ENCODE results near the gene FLVCR2. TPM values are rescaled to one million over a fixed set of nuclear protein-coding genes. Genes with fewer than 3 reads are reported as not detected.

The FLVCR2 gene
- total and polyA plus RNA-seq, 2 experiments from 2014 or later, result 1.8 to 1.9 TPM

DNA sequence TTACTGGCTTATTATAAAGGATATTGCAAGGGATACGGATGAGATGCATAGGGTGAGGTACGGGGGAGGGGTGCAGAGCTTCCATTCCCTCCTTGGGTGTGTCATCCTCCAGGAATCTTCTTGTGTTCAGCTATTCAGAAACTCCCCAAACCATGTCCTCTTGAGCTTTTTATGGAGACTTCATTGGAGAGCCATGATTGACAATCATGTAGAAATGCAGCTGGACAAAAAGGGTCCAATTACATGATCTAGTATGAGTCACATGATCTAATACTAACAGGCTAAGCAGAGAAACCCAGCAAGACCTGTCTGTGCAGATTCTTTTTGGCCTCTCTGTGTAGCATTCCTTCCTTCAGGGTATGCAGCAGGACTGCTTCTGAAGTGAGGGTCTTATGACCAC lies 23.9 kb upstream of the FLVCR2 start:
- no peaks in the 10 kb centered on the region for H3K27me3 ChIP-seq
- DNase-seq (ENCODE audit: low read depth in 1 of 2, low spot score in 1 of 2), result peak in 1 of 2 donors; percentile 21

DNA sequence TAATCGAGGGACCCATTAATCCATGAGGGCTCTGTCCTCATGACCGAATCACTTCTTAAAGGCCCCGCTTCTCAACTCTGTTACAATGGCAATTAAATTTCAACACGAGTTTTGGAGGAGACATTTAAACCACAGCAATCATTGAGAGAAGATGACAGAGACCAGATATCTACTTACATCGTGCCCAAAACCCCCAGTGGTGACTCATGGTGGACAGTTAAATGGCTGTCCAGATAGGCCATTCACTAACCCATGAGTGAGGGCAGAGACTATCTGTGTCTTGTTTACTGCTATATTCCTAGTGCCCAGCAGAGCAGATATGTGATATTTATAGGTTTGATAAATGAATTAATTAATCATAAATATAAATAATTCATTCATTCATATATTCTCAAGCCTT lies 20.0 kb upstream of the FLVCR2 start:
- no peak overlapping the region for H3K27ac ChIP-seq
- no peaks in the 10 kb centered on the region for H3K36me3 ChIP-seq
- no peaks in the 10 kb centered on the region for H3K9me3 ChIP-seq (ENCODE audit: low read depth)
- DNase-seq (ENCODE audit: low read depth in 1 of 2, low spot score in 1 of 2), result no peak
- H3K4me3 ChIP-seq, result no peak overlapping the region
- no peaks in the 10 kb centered on the region for H3K4me1 ChIP-seq (ENCODE audit: low read depth)
- TF ChIP-seq, protein P1, sequence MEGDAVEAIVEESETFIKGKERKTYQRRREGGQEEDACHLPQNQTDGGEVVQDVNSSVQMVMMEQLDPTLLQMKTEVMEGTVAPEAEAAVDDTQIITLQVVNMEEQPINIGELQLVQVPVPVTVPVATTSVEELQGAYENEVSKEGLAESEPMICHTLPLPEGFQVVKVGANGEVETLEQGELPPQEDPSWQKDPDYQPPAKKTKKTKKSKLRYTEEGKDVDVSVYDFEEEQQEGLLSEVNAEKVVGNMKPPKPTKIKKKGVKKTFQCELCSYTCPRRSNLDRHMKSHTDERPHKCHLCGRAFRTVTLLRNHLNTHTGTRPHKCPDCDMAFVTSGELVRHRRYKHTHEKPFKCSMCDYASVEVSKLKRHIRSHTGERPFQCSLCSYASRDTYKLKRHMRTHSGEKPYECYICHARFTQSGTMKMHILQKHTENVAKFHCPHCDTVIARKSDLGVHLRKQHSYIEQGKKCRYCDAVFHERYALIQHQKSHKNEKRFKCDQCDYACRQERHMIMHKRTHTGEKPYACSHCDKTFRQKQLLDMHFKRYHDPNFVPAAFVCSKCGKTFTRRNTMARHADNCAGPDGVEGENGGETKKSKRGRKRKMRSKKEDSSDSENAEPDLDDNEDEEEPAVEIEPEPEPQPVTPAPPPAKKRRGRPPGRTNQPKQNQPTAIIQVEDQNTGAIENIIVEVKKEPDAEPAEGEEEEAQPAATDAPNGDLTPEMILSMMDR (IDR thresholded peaks at IDR 0.05; ENCODE audit: low read depth, low read length), result no peak
- no peaks in the 10 kb centered on the region for H3K27me3 ChIP-seq

More for the DNA sequence above, 23.9 kb upstream of the FLVCR2 start:
- H3K27ac ChIP-seq, result no peak overlapping the region
- H3K4me1 ChIP-seq (ENCODE audit: low read depth), result peaks cover 5% of the 10 kb centered on the region
- no peaks in the 10 kb centered on the region for H3K9me3 ChIP-seq (ENCODE audit: low read depth)
- TF ChIP-seq, protein P1 (IDR thresholded peaks at IDR 0.05; ENCODE audit: low read depth, low read length), result no peak
- no peak overlapping the region for H3K4me3 ChIP-seq
- H3K36me3 ChIP-seq, result no peaks in the 10 kb centered on the region

DNA sequence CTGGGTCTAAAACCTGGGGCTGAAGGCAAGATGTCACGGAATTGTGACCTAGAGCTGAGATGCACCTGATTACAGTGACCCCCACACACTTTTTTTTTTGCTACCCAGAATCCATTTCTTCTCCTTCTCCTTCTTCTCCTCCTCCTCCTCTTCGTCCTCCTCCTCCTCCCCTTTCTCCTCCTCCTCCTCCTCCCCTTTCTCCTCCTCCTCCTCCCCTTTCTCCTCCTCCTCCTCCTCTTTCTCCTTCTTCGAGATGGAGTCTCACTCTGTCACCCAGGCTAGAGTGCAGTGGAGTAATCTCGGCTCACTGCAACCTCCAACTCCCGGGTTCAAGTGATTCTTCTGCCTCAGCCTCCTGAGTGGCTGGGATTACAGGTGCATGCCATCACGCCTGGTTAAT lies 19.4 kb upstream of the FLVCR2 start:
- no peaks in the 10 kb centered on the region for H3K4me1 ChIP-seq (ENCODE audit: low read depth)
- TF ChIP-seq, protein P1 (IDR thresholded peaks at IDR 0.05; ENCODE audit: low read depth, low read length), result no peak
- no peak for DNase-seq (ENCODE audit: low read depth in 1 of 2, low spot score in 1 of 2)

DNA sequence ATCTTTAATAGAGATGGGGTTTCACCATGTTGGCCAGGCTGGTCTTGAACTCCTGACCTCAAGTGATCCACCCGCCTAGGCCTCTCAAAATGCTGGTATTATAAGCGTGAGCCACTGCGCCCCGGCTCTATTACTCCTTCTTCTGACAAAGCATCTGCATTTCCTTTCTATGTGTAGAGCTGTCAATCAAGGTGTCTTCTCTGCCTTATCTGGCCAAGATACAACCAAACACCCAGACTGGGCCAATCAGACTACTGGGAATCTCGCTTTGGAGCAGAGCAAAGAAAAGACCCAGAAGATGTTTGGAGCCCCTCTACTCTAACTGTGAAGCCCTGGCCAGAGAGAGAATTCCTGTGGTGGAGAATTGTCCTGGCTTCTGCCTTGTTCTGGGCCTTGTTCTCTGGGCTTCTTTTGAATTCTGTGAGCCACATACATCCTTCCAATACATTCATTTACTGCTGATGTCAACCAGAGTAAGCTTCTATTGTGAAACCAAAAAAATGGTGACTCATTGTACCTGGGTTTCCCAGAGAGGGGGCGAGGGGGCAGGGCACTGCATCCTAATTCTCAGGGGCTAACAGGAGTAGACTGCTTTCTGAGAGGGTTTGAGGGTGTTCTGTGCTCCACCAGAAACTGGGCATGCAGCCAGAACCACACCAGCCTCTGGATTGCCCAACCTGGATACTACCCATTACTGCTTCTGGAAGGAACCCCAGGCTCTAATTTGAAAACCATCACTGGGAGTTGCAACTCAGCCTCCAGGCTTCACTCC lies 18.8 kb upstream of the FLVCR2 start:
- DNase-seq (ENCODE audit: low read depth in 1 of 2, low spot score in 1 of 2), result peak in 1 of 2 donors; percentile 87
- Histone ChIP-seq H3K4me1 (ENCODE audit: low read depth) (no peaks in the 10 kb centered on the region), H3K9me3 (ENCODE audit: low read depth) (no peaks in the 10 kb centered on the region), H3K27ac (no peak overlapping the region), H3K36me3 (no peaks in the 10 kb centered on the region), H3K27me3 (no peaks in the 10 kb centered on the region), H3K4me3 (no peak overlapping the region)
- TF ChIP-seq, protein P1 (IDR thresholded peaks at IDR 0.05; ENCODE audit: low read depth, low read length), result no peak

More for the DNA sequence above, 19.4 kb upstream of the FLVCR2 start:
- Histone ChIP-seq H3K9me3 (ENCODE audit: low read depth) (no peaks in the 10 kb centered on the region), H3K36me3 (no peaks in the 10 kb centered on the region), H3K27ac (no peak overlapping the region), H3K4me3 (no peak overlapping the region), H3K27me3 (no peaks in the 10 kb centered on the region)

DNA sequence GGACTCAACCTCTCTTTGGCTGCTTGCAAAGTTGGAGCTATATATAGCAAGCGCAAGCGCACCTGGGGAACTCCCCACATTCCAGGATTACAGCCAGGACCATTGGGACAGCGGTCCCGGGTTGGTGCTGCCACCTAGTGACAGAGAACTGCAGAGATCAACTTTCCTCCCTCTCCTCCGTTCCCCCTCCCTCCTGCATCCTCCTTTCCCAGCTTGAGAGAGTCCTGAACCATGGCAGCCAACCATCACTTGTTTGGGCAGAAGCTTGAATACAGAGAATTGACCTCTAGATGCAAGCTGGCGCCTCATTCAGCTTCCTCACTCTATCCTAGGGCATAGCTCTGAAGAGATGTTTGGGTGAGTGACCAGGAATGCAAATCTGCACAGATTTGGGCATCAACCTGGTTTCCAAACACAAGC lies 17.4 kb upstream of the FLVCR2 start:
- Histone ChIP-seq H3K27ac (no peak overlapping the region), H3K4me1 (ENCODE audit: low read depth) (peaks cover 3% of the 10 kb centered on the region), H3K9me3 (ENCODE audit: low read depth) (no peaks in the 10 kb centered on the region), H3K27me3 (no peaks in the 10 kb centered on the region), H3K36me3 (no peaks in the 10 kb centered on the region), H3K4me3 (no peak overlapping the region)
- DNase-seq (ENCODE audit: low read depth in 1 of 2, low spot score in 1 of 2), result peak; percentile 83 to 91
- TF ChIP-seq, protein P1 (IDR thresholded peaks at IDR 0.05; ENCODE audit: low read depth, low read length), result peak; percentile 87

Measured in cardiac muscle cell (in vitro differentiated cells and primary cell).